ENCODE measurements around the gene DCC.

Gene DCC

GRCh38 chr18:52468496-52468895 lies 128.5 kb downstream of the DCC start:
- Histone ChIP-seq H3K4me2 (no peak overlapping the region), H3K27me3 (ENCODE audit: insufficient read depth, low read depth) (no peaks in the 10 kb centered on the region), H3K79me2 (ENCODE audit: insufficient read depth, low read depth) (no peaks in the 10 kb centered on the region), H2AFZ (ENCODE audit: low read depth) (no peak overlapping the region), H4K20me1 (ENCODE audit: insufficient read depth) (no peaks in the 10 kb centered on the region), H3K27ac (no peak overlapping the region), H3K36me3 (ENCODE audit: insufficient read depth) (no peaks in the 10 kb centered on the region), H3K9ac (no peak overlapping the region), H3K4me3 (IDR thresholded peaks at IDR 0.05; ENCODE audit: insufficient read depth, low read depth, low read length) (no peak overlapping the region), H3K4me1 (ENCODE audit: low read depth, poor library complexity, severe bottlenecking) (no peaks in the 10 kb centered on the region)
- TF ChIP-seq CTCF (conservative IDR thresholded peaks at IDR 0.05; ENCODE audit: low read depth, low read length) = no peak

DNA sequence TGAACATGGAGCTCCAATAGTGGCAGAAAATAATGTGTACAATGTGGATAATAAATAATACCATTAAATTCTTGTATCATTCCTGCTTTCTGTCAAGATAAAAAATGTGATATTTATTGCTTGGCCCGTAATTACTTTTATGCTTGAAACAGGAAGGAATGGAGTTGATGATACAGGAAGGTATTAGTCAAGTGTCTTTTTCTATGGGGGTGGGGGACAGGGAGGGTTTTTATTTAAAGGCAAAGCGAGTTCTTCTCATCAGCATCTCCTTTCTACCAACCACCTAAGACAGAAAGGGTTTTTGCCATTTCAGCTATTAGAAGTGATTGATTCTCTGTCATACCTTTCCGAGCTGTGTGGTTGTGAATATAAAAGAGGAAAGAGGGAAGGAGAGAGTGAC lies 135.3 kb downstream of the DCC start:
- no peaks in the 10 kb centered on the region for H3K4me1 ChIP-seq (ENCODE audit: low read depth, poor library complexity, severe bottlenecking)
- H3K27me3 ChIP-seq (ENCODE audit: insufficient read depth, low read depth) = no peaks in the 10 kb centered on the region
- no peak for TF ChIP-seq CTCF (conservative IDR thresholded peaks at IDR 0.05; ENCODE audit: low read depth, low read length)
- H2AFZ ChIP-seq (ENCODE audit: low read depth) = no peak overlapping the region
- no peak overlapping the region for H3K4me2 ChIP-seq
- no peak overlapping the region for H3K27ac ChIP-seq
- no peaks in the 10 kb centered on the region for H3K79me2 ChIP-seq (ENCODE audit: insufficient read depth, low read depth)
- H4K20me1 ChIP-seq (ENCODE audit: insufficient read depth) = no peaks in the 10 kb centered on the region
- no peak overlapping the region for H3K9ac ChIP-seq
- no peak overlapping the region for H3K4me3 ChIP-seq (IDR thresholded peaks at IDR 0.05; ENCODE audit: insufficient read depth, low read depth, low read length)
- no peaks in the 10 kb centered on the region for H3K36me3 ChIP-seq (ENCODE audit: insufficient read depth)

DNA sequence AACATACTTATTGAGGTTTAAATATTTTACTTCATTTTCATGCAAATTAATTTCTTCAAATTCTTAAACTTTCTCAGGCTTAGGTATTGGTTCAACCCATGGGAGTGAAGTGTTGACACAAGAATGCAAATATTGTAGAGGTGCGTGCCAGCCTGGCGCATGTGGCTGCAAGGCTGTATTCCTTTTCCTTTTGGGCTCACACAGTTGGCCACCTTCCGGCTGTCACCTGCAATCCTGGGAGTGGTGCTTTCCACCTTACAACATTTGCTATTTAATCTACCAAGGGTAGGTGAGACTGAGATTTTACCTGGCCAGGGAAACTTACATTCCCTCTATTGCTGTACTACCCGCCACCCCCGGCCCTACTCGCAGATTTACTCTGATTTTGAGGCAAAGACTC lies 141.1 kb downstream of the DCC start:
- no peaks in the 10 kb centered on the region for H3K4me1 ChIP-seq (ENCODE audit: low read depth, poor library complexity, severe bottlenecking)
- no peak overlapping the region for H3K9ac ChIP-seq
- H3K27ac ChIP-seq = no peak overlapping the region
- no peak overlapping the region for H3K4me3 ChIP-seq (IDR thresholded peaks at IDR 0.05; ENCODE audit: insufficient read depth, low read depth, low read length)
- H3K27me3 ChIP-seq (ENCODE audit: insufficient read depth, low read depth) = no peaks in the 10 kb centered on the region
- TF ChIP-seq CTCF (conservative IDR thresholded peaks at IDR 0.05; ENCODE audit: low read depth, low read length) = no peak
- H3K79me2 ChIP-seq (ENCODE audit: insufficient read depth, low read depth) = no peaks in the 10 kb centered on the region
- no peak overlapping the region for H3K4me2 ChIP-seq
- no peak overlapping the region for H2AFZ ChIP-seq (ENCODE audit: low read depth)
- no peaks in the 10 kb centered on the region for H4K20me1 ChIP-seq (ENCODE audit: insufficient read depth)
- H3K36me3 ChIP-seq (ENCODE audit: insufficient read depth) = no peaks in the 10 kb centered on the region

DNA sequence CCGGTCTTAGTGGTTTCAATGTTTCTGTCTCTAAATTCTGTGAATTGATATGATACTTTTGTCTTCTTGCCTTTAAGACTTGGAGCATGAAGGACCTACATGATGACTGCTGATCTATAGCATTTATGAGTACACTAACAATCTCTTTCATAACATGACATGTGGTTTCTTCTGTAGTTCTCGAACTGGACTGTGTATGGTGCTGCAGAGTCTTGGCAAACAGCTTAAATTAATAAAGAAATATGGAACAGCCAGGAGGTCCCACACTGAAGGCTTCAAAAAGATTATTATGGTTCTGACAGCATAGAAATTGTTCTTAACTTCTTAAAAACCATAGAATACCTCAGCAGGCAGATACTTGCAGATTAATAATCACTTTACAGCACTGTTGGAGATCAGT lies 145.0 kb downstream of the DCC start:
- H2AFZ ChIP-seq (ENCODE audit: low read depth) = no peak overlapping the region
- no peak overlapping the region for H3K9ac ChIP-seq
- no peaks in the 10 kb centered on the region for H3K79me2 ChIP-seq (ENCODE audit: insufficient read depth, low read depth)
- no peak overlapping the region for H3K4me3 ChIP-seq (IDR thresholded peaks at IDR 0.05; ENCODE audit: insufficient read depth, low read depth, low read length)
- TF ChIP-seq CTCF (conservative IDR thresholded peaks at IDR 0.05; ENCODE audit: low read depth, low read length) = no peak
- H3K4me2 ChIP-seq = no peak overlapping the region
- no peaks in the 10 kb centered on the region for H3K36me3 ChIP-seq (ENCODE audit: insufficient read depth)
- no peak overlapping the region for H3K27ac ChIP-seq
- H3K27me3 ChIP-seq (ENCODE audit: insufficient read depth, low read depth) = no peaks in the 10 kb centered on the region
- no peaks in the 10 kb centered on the region for H4K20me1 ChIP-seq (ENCODE audit: insufficient read depth)
- no peaks in the 10 kb centered on the region for H3K4me1 ChIP-seq (ENCODE audit: low read depth, poor library complexity, severe bottlenecking)

DNA sequence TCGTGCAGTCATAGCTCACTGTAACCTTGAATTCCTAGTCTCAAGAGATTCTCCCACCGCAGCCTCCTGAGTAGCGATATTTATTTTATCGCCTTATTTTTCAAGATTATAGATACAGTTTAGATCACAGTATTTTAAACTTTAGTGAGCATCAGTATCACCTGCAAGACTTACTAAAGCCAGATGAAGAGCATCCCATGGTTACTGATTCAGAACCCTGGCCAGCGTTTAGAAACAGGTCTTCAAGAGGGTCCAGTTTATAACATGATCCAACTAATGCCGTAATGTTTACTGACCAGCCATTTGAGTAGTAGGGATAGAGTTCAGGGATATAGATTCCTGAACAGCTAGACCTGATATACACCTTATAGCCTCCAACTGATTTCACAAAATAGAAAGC lies 146.1 kb downstream of the DCC start:
- TF ChIP-seq CTCF (conservative IDR thresholded peaks at IDR 0.05; ENCODE audit: low read depth, low read length) = no peak

More for the DNA sequence above, 146.1 kb downstream of the DCC start:
- H3K27ac ChIP-seq = no peak overlapping the region
- no peaks in the 10 kb centered on the region for H3K27me3 ChIP-seq (ENCODE audit: insufficient read depth, low read depth)
- no peak overlapping the region for H2AFZ ChIP-seq (ENCODE audit: low read depth)
- H3K9ac ChIP-seq = no peak overlapping the region
- H3K79me2 ChIP-seq (ENCODE audit: insufficient read depth, low read depth) = no peaks in the 10 kb centered on the region
- H3K4me2 ChIP-seq = no peak overlapping the region
- no peak overlapping the region for H3K4me3 ChIP-seq (IDR thresholded peaks at IDR 0.05; ENCODE audit: insufficient read depth, low read depth, low read length)
- H3K36me3 ChIP-seq (ENCODE audit: insufficient read depth) = no peaks in the 10 kb centered on the region
- no peaks in the 10 kb centered on the region for H3K4me1 ChIP-seq (ENCODE audit: low read depth, poor library complexity, severe bottlenecking)
- no peaks in the 10 kb centered on the region for H4K20me1 ChIP-seq (ENCODE audit: insufficient read depth)

Data from KMS-11 (cell line).